Mammary epithelial cell (primary cell): Measurements from ENCODE around the gene SOX1.

Experiments used
- EZH2 ChIP-seq: IDR thresholded peaks from 2 replicates; pipeline ENCODE4 v1.6.1; 2012; ENCODE audit warnings: low read length, inconsistent platforms, borderline replicate concordance
- TF ChIP-seq, protein P1 (sequence below), 2 donors: IDR thresholded peaks in 1 of 2; conservative IDR thresholded peaks in 1 of 2; 2 replicates each; pipeline ENCODE4 v1.5.1; 2011 to 2012; ENCODE audit warnings: inconsistent platforms in 2 of 2, low read length in 2 of 2, mild to moderate bottlenecking in 2 of 2, control low read depth in 1 of 2, low read depth in 1 of 2; ENCODE audit not compliant: insufficient read depth in 1 of 2; ENCODE audit errors: extremely low read depth in 1 of 2

GRCh38 chr13:112054616-112055015 is 12.3 kb upstream of the SOX1 start:
- TF ChIP-seq, protein P1, sequence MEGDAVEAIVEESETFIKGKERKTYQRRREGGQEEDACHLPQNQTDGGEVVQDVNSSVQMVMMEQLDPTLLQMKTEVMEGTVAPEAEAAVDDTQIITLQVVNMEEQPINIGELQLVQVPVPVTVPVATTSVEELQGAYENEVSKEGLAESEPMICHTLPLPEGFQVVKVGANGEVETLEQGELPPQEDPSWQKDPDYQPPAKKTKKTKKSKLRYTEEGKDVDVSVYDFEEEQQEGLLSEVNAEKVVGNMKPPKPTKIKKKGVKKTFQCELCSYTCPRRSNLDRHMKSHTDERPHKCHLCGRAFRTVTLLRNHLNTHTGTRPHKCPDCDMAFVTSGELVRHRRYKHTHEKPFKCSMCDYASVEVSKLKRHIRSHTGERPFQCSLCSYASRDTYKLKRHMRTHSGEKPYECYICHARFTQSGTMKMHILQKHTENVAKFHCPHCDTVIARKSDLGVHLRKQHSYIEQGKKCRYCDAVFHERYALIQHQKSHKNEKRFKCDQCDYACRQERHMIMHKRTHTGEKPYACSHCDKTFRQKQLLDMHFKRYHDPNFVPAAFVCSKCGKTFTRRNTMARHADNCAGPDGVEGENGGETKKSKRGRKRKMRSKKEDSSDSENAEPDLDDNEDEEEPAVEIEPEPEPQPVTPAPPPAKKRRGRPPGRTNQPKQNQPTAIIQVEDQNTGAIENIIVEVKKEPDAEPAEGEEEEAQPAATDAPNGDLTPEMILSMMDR (conservative IDR thresholded peaks at IDR 0.05 in 1 of 2, IDR thresholded peaks at IDR 0.05 in 1 of 2; ENCODE audit: extremely low read depth in 1 of 2, insufficient read depth in 1 of 2, low read depth in 1 of 2, low read length in 2 of 2) = no peak
- no peak for TF ChIP-seq EZH2
